HG02642 (cell line): Measurements from ENCODE around the gene CD300C.
"Not testable (repeated sequence)": the region's sequence is repeated elsewhere in the genome, so short reads cannot be mapped to it uniquely, and the experiment has no call there.

ENCODE experiments used
- ATAC-seq: cut with Tn5 transposase; IDR thresholded peaks from one replicate; pipeline ENCODE4 v1.9.1; 2021; ENCODE audit warnings: mild to moderate bottlenecking; ENCODE audit not compliant: unreplicated experiment, poor library complexity

CD300C gene

GRCh38 chr17:74565126-74565525, 19.2 kb upstream of the CD300C start:
- no peak for ATAC-seq

GRCh38 chr17:74563358-74563757, 17.4 kb upstream of the CD300C start:
- no peak for ATAC-seq

- no peak for ATAC-seq
These were observed 15.7 kb upstream of the CD300C start for GRCh38 chr17:74561586-74561985.

- ATAC-seq = no peak
These were observed 13.1 kb upstream of the CD300C start for GRCh38 chr17:74558882-74559519.

GRCh38 chr17:74558402-74558801, 12.5 kb upstream of the CD300C start:
- not testable (repeated sequence) for ATAC-seq

- no peak for ATAC-seq
These were observed 9.6 kb upstream of the CD300C start for GRCh38 chr17:74555427-74555940.

- no peak for ATAC-seq
These were observed 9.0 kb upstream of the CD300C start for GRCh38 chr17:74554909-74555308.

GRCh38 chr17:74552037-74552436, 6.1 kb upstream of the CD300C start:
- no peak for ATAC-seq

- no peak for ATAC-seq
These were observed 4.7 kb upstream of the CD300C start for GRCh38 chr17:74550602-74551001.

GRCh38 chr17:74549343-74549742, 3.4 kb upstream of the CD300C start:
- ATAC-seq = no peak

GRCh38 chr17:74547736-74548135, 1.8 kb upstream of the CD300C start:
- ATAC-seq = no peak

- ATAC-seq = no peak
These were observed 1.3 kb upstream of the CD300C start for GRCh38 chr17:74547264-74547663.

GRCh38 chr17:74546586-74546985, 671 bp upstream of the CD300C start:
- no peak for ATAC-seq

GRCh38 chr17:74544991-74545842, 698 bp downstream of the CD300C start:
- ATAC-seq = no peak

- no peak for ATAC-seq
These were observed 1.8 kb downstream of the CD300C start for GRCh38 chr17:74543891-74544760.

- no peak for ATAC-seq
These were observed 2.5 kb downstream of the CD300C start for GRCh38 chr17:74543406-74543805.

- ATAC-seq = no peak
These were observed 3.1 kb downstream of the CD300C start for GRCh38 chr17:74542727-74543383.

- no peak for ATAC-seq
These were observed 3.7 kb downstream of the CD300C start for GRCh38 chr17:74542166-74542565.

- ATAC-seq = no peak
These were observed 4.5 kb downstream of the CD300C start for GRCh38 chr17:74541176-74542111.
